ENCODE results near the gene EDN1. TPM values are rescaled to one million over a fixed set of nuclear protein-coding genes. Genes with fewer than 3 reads are reported as not detected.

The EDN1 gene
- total and polyA plus RNA-seq, 2 of the 13 experiments (the other 11 are each of a cell fraction or from before 2014, with no cell fraction given), result 0.15 to 1.2 TPM

DNA sequence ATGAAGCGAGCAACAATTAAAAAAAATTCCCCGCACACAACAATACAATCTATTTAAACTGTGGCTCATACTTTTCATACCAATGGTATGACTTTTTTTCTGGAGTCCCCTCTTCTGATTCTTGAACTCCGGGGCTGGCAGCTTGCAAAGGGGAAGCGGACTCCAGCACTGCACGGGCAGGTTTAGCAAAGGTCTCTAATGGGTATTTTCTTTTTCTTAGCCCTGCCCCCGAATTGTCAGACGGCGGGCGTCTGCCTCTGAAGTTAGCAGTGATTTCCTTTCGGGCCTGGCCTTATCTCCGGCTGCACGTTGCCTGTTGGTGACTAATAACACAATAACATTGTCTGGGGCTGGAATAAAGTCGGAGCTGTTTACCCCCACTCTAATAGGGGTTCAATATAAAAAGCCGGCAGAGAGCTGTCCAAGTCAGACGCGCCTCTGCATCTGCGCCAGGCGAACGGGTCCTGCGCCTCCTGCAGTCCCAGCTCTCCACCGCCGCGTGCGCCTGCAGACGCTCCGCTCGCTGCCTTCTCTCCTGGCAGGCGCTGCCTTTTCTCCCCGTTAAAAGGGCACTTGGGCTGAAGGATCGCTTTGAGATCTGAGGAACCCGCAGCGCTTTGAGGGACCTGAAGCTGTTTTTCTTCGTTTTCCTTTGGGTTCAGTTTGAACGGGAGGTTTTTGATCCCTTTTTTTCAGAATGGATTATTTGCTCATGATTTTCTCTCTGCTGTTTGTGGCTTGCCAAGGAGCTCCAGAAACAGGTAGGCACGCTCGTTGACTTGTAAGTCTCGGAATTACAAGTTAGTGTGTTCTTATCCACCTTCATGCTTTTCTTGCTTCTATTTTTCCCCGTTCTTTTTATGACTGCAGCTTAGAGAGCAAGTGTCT is at the start of gene EDN1 (continued):
- TF ChIP-seq, protein P1, sequence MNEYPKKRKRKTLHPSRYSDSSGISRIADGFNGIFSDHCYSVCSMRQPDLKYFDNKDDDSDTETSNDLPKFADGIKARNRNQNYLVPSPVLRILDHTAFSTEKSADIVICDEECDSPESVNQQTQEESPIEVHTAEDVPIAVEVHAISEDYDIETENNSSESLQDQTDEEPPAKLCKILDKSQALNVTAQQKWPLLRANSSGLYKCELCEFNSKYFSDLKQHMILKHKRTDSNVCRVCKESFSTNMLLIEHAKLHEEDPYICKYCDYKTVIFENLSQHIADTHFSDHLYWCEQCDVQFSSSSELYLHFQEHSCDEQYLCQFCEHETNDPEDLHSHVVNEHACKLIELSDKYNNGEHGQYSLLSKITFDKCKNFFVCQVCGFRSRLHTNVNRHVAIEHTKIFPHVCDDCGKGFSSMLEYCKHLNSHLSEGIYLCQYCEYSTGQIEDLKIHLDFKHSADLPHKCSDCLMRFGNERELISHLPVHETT (CRISPR knock-in tag; conservative IDR thresholded peaks at IDR 0.05), result no peak
- TF ChIP-seq ZNF768 (CRISPR knock-in tag; IDR thresholded peaks at IDR 0.05), result no peak
- TF ChIP-seq WIZ (CRISPR knock-in tag; IDR thresholded peaks at IDR 0.05), result no peak
- TF ChIP-seq, protein P2, sequence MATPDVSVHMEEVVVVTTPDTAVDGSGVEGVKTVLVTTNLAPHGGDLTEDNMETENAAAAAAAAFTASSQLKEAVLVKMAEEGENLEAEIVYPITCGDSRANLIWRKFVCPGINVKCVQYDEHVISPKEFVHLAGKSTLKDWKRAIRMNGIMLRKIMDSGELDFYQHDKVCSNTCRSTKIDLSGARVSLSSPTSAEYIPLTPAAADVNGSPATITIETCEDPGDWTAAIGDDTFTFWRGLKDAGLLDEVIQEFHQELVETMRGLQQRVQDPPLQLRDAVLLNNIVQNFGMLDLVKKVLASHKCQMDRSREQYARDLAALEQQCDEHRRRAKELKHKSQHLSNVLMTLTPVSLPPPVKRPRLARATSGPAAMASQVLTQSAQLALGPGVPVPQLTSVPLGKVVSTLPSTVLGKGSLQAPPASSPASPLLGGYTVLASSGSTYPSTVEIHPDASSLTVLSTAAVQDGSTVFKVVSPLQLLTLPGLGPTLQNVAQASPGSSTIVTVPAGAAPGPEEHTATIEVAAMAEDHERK (CRISPR knock-in tag; IDR thresholded peaks at IDR 0.05; ENCODE audit: low read depth), result no peak
- peak; percentile 64; the same call in 1 of the 2 replicates for TF ChIP-seq SMAD3 (CRISPR knock-in tag; IDR thresholded peaks at IDR 0.05)
- TF ChIP-seq, protein P3, sequence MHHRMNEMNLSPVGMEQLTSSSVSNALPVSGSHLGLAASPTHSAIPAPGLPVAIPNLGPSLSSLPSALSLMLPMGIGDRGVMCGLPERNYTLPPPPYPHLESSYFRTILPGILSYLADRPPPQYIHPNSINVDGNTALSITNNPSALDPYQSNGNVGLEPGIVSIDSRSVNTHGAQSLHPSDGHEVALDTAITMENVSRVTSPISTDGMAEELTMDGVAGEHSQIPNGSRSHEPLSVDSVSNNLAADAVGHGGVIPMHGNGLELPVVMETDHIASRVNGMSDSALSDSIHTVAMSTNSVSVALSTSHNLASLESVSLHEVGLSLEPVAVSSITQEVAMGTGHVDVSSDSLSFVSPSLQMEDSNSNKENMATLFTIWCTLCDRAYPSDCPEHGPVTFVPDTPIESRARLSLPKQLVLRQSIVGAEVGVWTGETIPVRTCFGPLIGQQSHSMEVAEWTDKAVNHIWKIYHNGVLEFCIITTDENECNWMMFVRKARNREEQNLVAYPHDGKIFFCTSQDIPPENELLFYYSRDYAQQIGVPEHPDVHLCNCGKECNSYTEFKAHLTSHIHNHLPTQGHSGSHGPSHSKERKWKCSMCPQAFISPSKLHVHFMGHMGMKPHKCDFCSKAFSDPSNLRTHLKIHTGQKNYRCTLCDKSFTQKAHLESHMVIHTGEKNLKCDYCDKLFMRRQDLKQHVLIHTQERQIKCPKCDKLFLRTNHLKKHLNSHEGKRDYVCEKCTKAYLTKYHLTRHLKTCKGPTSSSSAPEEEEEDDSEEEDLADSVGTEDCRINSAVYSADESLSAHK (CRISPR knock-in tag; IDR thresholded peaks at IDR 0.05; ENCODE audit: borderline replicate concordance), result no peak
- TF ChIP-seq, protein P4, sequence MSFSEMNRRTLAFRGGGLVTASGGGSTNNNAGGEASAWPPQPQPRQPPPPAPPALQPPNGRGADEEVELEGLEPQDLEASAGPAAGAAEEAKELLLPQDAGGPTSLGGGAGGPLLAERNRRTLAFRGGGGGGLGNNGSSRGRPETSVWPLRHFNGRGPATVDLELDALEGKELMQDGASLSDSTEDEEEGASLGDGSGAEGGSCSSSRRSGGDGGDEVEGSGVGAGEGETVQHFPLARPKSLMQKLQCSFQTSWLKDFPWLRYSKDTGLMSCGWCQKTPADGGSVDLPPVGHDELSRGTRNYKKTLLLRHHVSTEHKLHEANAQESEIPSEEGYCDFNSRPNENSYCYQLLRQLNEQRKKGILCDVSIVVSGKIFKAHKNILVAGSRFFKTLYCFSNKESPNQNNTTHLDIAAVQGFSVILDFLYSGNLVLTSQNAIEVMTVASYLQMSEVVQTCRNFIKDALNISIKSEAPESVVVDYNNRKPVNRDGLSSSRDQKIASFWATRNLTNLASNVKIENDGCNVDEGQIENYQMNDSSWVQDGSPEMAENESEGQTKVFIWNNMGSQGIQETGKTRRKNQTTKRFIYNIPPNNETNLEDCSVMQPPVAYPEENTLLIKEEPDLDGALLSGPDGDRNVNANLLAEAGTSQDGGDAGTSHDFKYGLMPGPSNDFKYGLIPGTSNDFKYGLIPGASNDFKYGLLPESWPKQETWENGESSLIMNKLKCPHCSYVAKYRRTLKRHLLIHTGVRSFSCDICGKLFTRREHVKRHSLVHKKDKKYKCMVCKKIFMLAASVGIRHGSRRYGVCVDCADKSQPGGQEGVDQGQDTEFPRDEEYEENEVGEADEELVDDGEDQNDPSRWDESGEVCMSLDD (CRISPR knock-in tag; IDR thresholded peaks at IDR 0.05; ENCODE audit: borderline replicate concordance), result no peak
- TF ChIP-seq SRSF4 (IDR thresholded peaks at IDR 0.05; ENCODE audit: low read depth, low read length, poor library complexity, severe bottlenecking), result no peak
- TF ChIP-seq, protein P5, sequence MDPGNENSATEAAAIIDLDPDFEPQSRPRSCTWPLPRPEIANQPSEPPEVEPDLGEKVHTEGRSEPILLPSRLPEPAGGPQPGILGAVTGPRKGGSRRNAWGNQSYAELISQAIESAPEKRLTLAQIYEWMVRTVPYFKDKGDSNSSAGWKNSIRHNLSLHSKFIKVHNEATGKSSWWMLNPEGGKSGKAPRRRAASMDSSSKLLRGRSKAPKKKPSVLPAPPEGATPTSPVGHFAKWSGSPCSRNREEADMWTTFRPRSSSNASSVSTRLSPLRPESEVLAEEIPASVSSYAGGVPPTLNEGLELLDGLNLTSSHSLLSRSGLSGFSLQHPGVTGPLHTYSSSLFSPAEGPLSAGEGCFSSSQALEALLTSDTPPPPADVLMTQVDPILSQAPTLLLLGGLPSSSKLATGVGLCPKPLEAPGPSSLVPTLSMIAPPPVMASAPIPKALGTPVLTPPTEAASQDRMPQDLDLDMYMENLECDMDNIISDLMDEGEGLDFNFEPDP (CRISPR knock-in tag; conservative IDR thresholded peaks at IDR 0.05), result no peak
- no peak for TF ChIP-seq PPARG (CRISPR knock-in tag; conservative IDR thresholded peaks at IDR 0.05)
- peak; percentile 93 for TF ChIP-seq HNRNPLL (IDR thresholded peaks at IDR 0.05; ENCODE audit: low read depth, low read length, poor library complexity, severe bottlenecking)
- no peak for TF ChIP-seq DNMT1 (CRISPR knock-in tag; IDR thresholded peaks at IDR 0.05)
- TF ChIP-seq ZNF775 (CRISPR knock-in tag; IDR thresholded peaks at IDR 0.05; ENCODE audit: borderline replicate concordance), result no peak
- TF ChIP-seq, protein P6, sequence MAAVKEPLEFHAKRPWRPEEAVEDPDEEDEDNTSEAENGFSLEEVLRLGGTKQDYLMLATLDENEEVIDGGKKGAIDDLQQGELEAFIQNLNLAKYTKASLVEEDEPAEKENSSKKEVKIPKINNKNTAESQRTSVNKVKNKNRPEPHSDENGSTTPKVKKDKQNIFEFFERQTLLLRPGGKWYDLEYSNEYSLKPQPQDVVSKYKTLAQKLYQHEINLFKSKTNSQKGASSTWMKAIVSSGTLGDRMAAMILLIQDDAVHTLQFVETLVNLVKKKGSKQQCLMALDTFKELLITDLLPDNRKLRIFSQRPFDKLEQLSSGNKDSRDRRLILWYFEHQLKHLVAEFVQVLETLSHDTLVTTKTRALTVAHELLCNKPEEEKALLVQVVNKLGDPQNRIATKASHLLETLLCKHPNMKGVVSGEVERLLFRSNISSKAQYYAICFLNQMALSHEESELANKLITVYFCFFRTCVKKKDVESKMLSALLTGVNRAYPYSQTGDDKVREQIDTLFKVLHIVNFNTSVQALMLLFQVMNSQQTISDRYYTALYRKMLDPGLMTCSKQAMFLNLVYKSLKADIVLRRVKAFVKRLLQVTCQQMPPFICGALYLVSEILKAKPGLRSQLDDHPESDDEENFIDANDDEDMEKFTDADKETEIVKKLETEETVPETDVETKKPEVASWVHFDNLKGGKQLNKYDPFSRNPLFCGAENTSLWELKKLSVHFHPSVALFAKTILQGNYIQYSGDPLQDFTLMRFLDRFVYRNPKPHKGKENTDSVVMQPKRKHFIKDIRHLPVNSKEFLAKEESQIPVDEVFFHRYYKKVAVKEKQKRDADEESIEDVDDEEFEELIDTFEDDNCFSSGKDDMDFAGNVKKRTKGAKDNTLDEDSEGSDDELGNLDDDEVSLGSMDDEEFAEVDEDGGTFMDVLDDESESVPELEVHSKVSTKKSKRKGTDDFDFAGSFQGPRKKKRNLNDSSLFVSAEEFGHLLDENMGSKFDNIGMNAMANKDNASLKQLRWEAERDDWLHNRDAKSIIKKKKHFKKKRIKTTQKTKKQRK (IDR thresholded peaks at IDR 0.05; ENCODE audit: low read length), result no peak
